Central memory CD4-positive, alpha-beta T cell (primary cell): ENCODE measurements around the gene TLE7.

Experiments used
- DNase-seq: peaks from one replicate; pipeline ENCODE4 v3.0.0; 2022

Gene TLE7

GRCh38 chr16:71412270-71413160 is 29.3 kb downstream of the TLE7 start:
- DNase-seq, result peak; percentile 46

GRCh38 chr16:71410146-71410545 is 31.7 kb downstream of the TLE7 start:
- no peak for DNase-seq

GRCh38 chr16:71409011-71409775 is 32.7 kb downstream of the TLE7 start:
- no peak for DNase-seq

GRCh38 chr16:71408536-71408935 is 33.3 kb downstream of the TLE7 start:
- no peak for DNase-seq

GRCh38 chr16:71407731-71408130 is 34.1 kb downstream of the TLE7 start:
- DNase-seq, result no peak

GRCh38 chr16:71406724-71407123 is 35.1 kb downstream of the TLE7 start:
- no peak for DNase-seq

- no peak for DNase-seq
Observed at GRCh38 chr16:71406316-71406715, 35.5 kb downstream of the TLE7 start.

GRCh38 chr16:71404364-71404763 is 37.5 kb downstream of the TLE7 start:
- DNase-seq, result no peak

- no peak for DNase-seq
Observed at GRCh38 chr16:71402674-71403073, 39.2 kb downstream of the TLE7 start.

GRCh38 chr16:71402007-71402406 is 39.8 kb downstream of the TLE7 start:
- DNase-seq, result no peak

- no peak for DNase-seq
Observed at GRCh38 chr16:71399801-71400563, 41.9 kb downstream of the TLE7 start.

GRCh38 chr16:71396594-71396993 is 45.3 kb downstream of the TLE7 start:
- no peak for DNase-seq

GRCh38 chr16:71389330-71389729 is 52.5 kb downstream of the TLE7 start:
- no peak for DNase-seq

- DNase-seq, result no peak
Observed at GRCh38 chr16:71387045-71387871, 54.6 kb downstream of the TLE7 start.

- no peak for DNase-seq
Observed at GRCh38 chr16:71384073-71384724, 57.7 kb downstream of the TLE7 start.

GRCh38 chr16:71383054-71383773 is 58.6 kb downstream of the TLE7 start:
- no peak for DNase-seq

GRCh38 chr16:71380831-71381230 is 61.0 kb downstream of the TLE7 start:
- DNase-seq, result no peak
